GM21723 (cell line): Measurements from ENCODE around the gene TBCD.

Experiments used
- ATAC-seq: cut with Tn5 transposase; IDR thresholded peaks from one replicate; pipeline ENCODE4 v1.9.1; 2021; ENCODE audit warnings: mild to moderate bottlenecking, moderate library complexity; ENCODE audit not compliant: unreplicated experiment

Gene TBCD

GRCh38 chr17:82932518-82933310, 180.8 kb downstream of the TBCD start:
- no peak for ATAC-seq

GRCh38 chr17:82933911-82934310, 182.0 kb downstream of the TBCD start:
- ATAC-seq, result no peak

- ATAC-seq, result no peak
These were observed 184.3 kb downstream of the TBCD start for GRCh38 chr17:82935966-82936767.

- ATAC-seq, result no peak
These were observed 184.9 kb downstream of the TBCD start for GRCh38 chr17:82936768-82937171.

GRCh38 chr17:82937411-82938371, 185.8 kb downstream of the TBCD start:
- ATAC-seq, result no peak

- ATAC-seq, result no peak
These were observed 186.6 kb downstream of the TBCD start for GRCh38 chr17:82938486-82938872.

- no peak for ATAC-seq
These were observed 187.2 kb downstream of the TBCD start for GRCh38 chr17:82938873-82939620.

GRCh38 chr17:82939621-82940135, 187.8 kb downstream of the TBCD start:
- no peak for ATAC-seq

GRCh38 chr17:82940226-82941020, 188.6 kb downstream of the TBCD start:
- ATAC-seq, result no peak

GRCh38 chr17:82941021-82942001, 189.4 kb downstream of the TBCD start:
- no peak for ATAC-seq

- no peak for ATAC-seq
These were observed 190.6 kb downstream of the TBCD start for GRCh38 chr17:82942166-82943130.

- ATAC-seq, result no peak
These were observed 191.5 kb downstream of the TBCD start for GRCh38 chr17:82943339-82943738.

- no peak for ATAC-seq
These were observed 191.9 kb downstream of the TBCD start for GRCh38 chr17:82943751-82944150.

GRCh38 chr17:82944990-82945389, 193.1 kb downstream of the TBCD start:
- ATAC-seq, result no peak

- ATAC-seq, result no peak
These were observed 194.2 kb downstream of the TBCD start for GRCh38 chr17:82946081-82946480.

GRCh38 chr17:82947051-82947991, 195.5 kb downstream of the TBCD start:
- no peak for ATAC-seq
